Measurements from ENCODE around the gene PBX3. TPM values are rescaled to one million over a fixed set of nuclear protein-coding genes. Genes with fewer than 3 reads are reported as not detected.

Gene PBX3
- total RNA-seq, 1 donor from 2014 or later: 10.6 TPM

- Histone ChIP-seq H3K27me3 (ENCODE audit: control insufficient read depth, insufficient read depth, low read length) (no peaks in the 10 kb centered on the region), H3K36me3 (ENCODE audit: control insufficient read depth, insufficient read depth, low read length) (no peaks in the 10 kb centered on the region), H3K4me3 (ENCODE audit: low read depth, low read length) (no peak overlapping the region)
- no peak for TF ChIP-seq CTCF (IDR thresholded peaks at IDR 0.05; ENCODE audit: insufficient read depth, low read length, poor library complexity, severe bottlenecking)
- no peak for DNase-seq (ENCODE audit: low read depth)
These were observed 173.2 kb downstream of the PBX3 start for GRCh38 chr9:125920402-125920801.

DNA sequence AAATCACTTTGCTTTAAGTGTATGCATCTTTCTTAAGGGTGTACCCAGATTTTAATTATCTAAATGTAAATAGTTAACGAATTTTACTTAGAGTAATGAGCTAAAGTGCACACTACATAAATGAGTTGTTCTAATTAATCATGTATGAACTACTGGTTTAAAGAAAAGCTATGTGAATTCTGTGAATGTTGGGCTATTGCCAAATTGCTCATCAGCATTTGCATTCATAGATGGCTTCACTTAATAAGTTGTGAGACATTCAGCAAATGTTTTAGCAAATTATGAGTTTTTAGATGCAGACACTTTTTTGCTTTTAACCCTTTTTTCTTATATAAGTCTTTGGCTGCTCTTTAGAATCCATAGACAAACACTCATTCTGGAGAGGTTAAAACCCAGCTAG is 175.7 kb downstream of the PBX3 start:
- Histone ChIP-seq H3K36me3 (ENCODE audit: control insufficient read depth, insufficient read depth, low read length) (no peaks in the 10 kb centered on the region), H3K4me3 (ENCODE audit: low read depth, low read length) (no peak overlapping the region), H3K27me3 (ENCODE audit: control insufficient read depth, insufficient read depth, low read length) (no peaks in the 10 kb centered on the region)
- no peak for TF ChIP-seq CTCF (IDR thresholded peaks at IDR 0.05; ENCODE audit: insufficient read depth, low read length, poor library complexity, severe bottlenecking)
- no peak for DNase-seq (ENCODE audit: low read depth)

DNA sequence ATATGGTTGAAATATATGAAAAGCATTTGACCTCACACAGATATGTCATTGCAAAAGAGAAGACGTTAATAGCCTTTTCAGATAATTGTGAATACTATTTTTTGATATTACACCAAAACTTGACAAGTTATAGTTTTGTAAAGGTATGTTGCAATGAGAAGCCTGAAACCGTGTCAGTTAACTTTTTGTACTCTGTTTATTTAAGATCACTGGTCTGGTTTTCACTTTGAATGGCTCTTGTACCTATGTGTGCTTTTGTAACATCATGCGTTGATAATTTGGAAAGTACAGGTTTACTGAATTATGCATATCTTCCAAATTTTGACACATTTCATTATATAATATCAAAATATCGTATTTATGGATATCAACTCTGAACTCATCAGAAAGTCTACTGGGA is 177.2 kb downstream of the PBX3 start:
- DNase-seq (ENCODE audit: low read depth): no peak
- no peaks in the 10 kb centered on the region for H3K36me3 ChIP-seq (ENCODE audit: control insufficient read depth, insufficient read depth, low read length)

DNA sequence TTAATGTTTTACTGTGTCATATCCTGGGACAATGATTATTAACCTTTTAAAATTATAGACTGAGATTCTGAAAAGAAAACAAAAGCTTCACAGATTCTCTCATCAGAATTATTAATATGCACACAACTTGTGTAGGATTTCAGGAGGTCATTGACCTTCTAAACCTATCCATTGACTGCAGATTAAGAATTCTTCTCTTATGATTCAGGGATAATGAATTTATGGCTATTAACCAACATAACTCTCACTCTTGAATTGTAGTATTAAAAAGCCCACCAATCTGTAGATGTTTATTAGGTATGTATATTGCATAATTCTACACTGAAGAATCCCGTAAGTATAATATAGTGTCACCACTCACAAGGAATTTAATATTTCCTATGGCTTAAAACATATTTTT is 179.8 kb downstream of the PBX3 start:
- Histone ChIP-seq H3K4me3 (ENCODE audit: low read depth, low read length) (no peak overlapping the region), H3K27me3 (ENCODE audit: control insufficient read depth, insufficient read depth, low read length) (no peaks in the 10 kb centered on the region), H3K36me3 (ENCODE audit: control insufficient read depth, insufficient read depth, low read length) (no peaks in the 10 kb centered on the region)
- TF ChIP-seq CTCF (IDR thresholded peaks at IDR 0.05; ENCODE audit: insufficient read depth, low read length, poor library complexity, severe bottlenecking): no peak
- DNase-seq (ENCODE audit: low read depth): no peak

More for the DNA sequence above, 177.2 kb downstream of the PBX3 start:
- no peaks in the 10 kb centered on the region for H3K27me3 ChIP-seq (ENCODE audit: control insufficient read depth, insufficient read depth, low read length)
- H3K4me3 ChIP-seq (ENCODE audit: low read depth, low read length): no peak overlapping the region
- no peak for TF ChIP-seq CTCF (IDR thresholded peaks at IDR 0.05; ENCODE audit: insufficient read depth, low read length, poor library complexity, severe bottlenecking)

DNA sequence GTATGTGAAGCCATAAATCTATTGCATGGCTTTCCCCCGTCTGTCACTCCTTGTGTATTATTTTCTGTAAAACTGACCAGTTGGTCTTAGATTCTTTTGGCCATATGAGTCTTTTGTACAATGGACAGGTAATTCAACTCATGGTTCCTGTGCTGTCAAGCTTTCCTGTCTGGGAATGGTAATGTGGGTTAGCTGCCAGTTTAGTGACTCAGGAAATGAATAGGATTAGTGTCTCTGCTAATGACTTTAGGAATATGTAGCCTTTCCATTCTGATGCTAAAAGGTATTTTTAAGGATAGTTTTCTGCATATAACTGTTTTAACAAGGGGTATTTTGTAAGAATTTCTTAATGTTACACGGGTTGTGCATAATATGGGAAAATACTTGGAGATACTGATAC is 182.7 kb downstream of the PBX3 start:
- H3K4me3 ChIP-seq (ENCODE audit: low read depth, low read length): no peak overlapping the region
- no peaks in the 10 kb centered on the region for H3K27me3 ChIP-seq (ENCODE audit: control insufficient read depth, insufficient read depth, low read length)
- TF ChIP-seq CTCF (IDR thresholded peaks at IDR 0.05; ENCODE audit: insufficient read depth, low read length, poor library complexity, severe bottlenecking): no peak
- H3K36me3 ChIP-seq (ENCODE audit: control insufficient read depth, insufficient read depth, low read length): no peaks in the 10 kb centered on the region
- DNase-seq (ENCODE audit: low read depth): no peak

DNA sequence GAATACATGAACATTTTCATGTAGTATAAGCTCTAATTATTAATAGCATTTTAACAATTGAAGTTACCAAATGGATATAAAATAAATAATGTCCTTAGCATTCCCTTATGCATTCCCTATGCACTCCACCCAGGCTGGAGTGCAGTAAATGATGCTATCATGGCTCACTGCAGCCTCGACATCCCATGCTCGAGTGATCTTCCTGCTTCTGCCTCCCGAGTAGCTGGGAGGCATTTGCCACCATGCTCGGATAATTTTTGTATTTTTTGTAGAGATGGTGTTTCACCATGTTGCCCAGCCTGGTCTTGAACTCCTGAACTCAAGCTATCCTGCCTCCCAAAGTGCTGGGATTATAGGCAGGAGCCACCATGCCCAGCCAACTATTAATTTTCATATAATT is 184.0 kb downstream of the PBX3 start:
- no peak for TF ChIP-seq CTCF (IDR thresholded peaks at IDR 0.05; ENCODE audit: insufficient read depth, low read length, poor library complexity, severe bottlenecking)
- DNase-seq (ENCODE audit: low read depth): no peak
- Histone ChIP-seq H3K27me3 (ENCODE audit: control insufficient read depth, insufficient read depth, low read length) (no peaks in the 10 kb centered on the region), H3K4me3 (ENCODE audit: low read depth, low read length) (no peak overlapping the region), H3K36me3 (ENCODE audit: control insufficient read depth, insufficient read depth, low read length) (no peaks in the 10 kb centered on the region)

All from kidney epithelial cell (primary cell).